Stimulated activated effector memory CD8-positive, alpha-beta T cell treated with anti-CD3 and anti-CD28 coated beads, Interleukin-12 subunit alpha, Interleukin-12 subunit beta, amount 100 ng/mL, for 72 hours (primary cell): ENCODE measurements around the gene DDR2.

Source experiments
- ATAC-seq: fragments of 150-1000 bp; cut with Tn5 transposase; 2 replicates; pipeline ENCODE4 v1.10.0; 2021
- DNase-seq, 2 donors: peaks; one replicate each; pipeline ENCODE4 v3.0.0; 2021 to 2022; ENCODE audit warnings: low spot score in 2 of 2
- H3K27ac Mint-ChIP-seq: one replicate; pipeline ENCODE4 v1.8.0; 2022; ENCODE audit warnings: mild to moderate bottlenecking, mixed read lengths
- H3K36me3 Mint-ChIP-seq: one replicate; pipeline ENCODE4 v1.8.0; 2022; ENCODE audit warnings: mild to moderate bottlenecking, mixed read lengths
- H3K4me1 Mint-ChIP-seq: one replicate; pipeline ENCODE4 v1.8.0; 2022; ENCODE audit warnings: mixed read lengths
- H3K4me3 Mint-ChIP-seq: one replicate; pipeline ENCODE4 v1.8.0; 2022; ENCODE audit warnings: mild to moderate bottlenecking, mixed read lengths
- H3K9me3 Mint-ChIP-seq: one replicate; pipeline ENCODE4 v1.8.0; 2022; ENCODE audit warnings: mixed read lengths

DDR2 gene

GRCh38 chr1:162649583-162649982, 17.3 kb downstream of the DDR2 start:
- Mint-ChIP-seq H3K4me1 (no peaks in the 10 kb centered on the region), H3K27ac (no peak overlapping the region), H3K36me3 (no peaks in the 10 kb centered on the region), H3K9me3 (no peaks in the 10 kb centered on the region), H3K4me3 (no peak overlapping the region)
- ATAC-seq (no peak), DNase-seq (no peak)

- Mint-ChIP-seq H3K9me3 (no peaks in the 10 kb centered on the region), H3K27ac (no peak overlapping the region), H3K36me3 (no peaks in the 10 kb centered on the region), H3K4me3 (no peak overlapping the region), H3K4me1 (no peaks in the 10 kb centered on the region)
- DNase-seq (no peak), ATAC-seq (no peak)
Measured at GRCh38 chr1:162654915-162655620, 22.8 kb downstream of the DDR2 start.

GRCh38 chr1:162656266-162656665, 24.0 kb downstream of the DDR2 start:
- Mint-ChIP-seq H3K27ac (no peak overlapping the region), H3K9me3 (no peaks in the 10 kb centered on the region), H3K4me3 (no peak overlapping the region), H3K36me3 (no peaks in the 10 kb centered on the region), H3K4me1 (no peaks in the 10 kb centered on the region)
- DNase-seq, result no peak
- ATAC-seq, result no peak

- H3K4me3 Mint-ChIP-seq, result no peak overlapping the region
- H3K9me3 Mint-ChIP-seq, result no peaks in the 10 kb centered on the region
- H3K4me1 Mint-ChIP-seq, result no peaks in the 10 kb centered on the region
- ATAC-seq, result no peak
- DNase-seq, result no peak
- H3K27ac Mint-ChIP-seq, result no peak overlapping the region
- no peaks in the 10 kb centered on the region for H3K36me3 Mint-ChIP-seq
Measured at GRCh38 chr1:162660574-162660973, 28.3 kb downstream of the DDR2 start.

- no peak for ATAC-seq
- DNase-seq, result no peak
- no peak overlapping the region for H3K4me3 Mint-ChIP-seq
- no peaks in the 10 kb centered on the region for H3K36me3 Mint-ChIP-seq
- no peaks in the 10 kb centered on the region for H3K9me3 Mint-ChIP-seq
- H3K4me1 Mint-ChIP-seq, result no peaks in the 10 kb centered on the region
- H3K27ac Mint-ChIP-seq, result no peak overlapping the region
Measured at GRCh38 chr1:162661336-162661735, 29.1 kb downstream of the DDR2 start.

- H3K36me3 Mint-ChIP-seq, result no peaks in the 10 kb centered on the region
- H3K4me1 Mint-ChIP-seq, result no peaks in the 10 kb centered on the region
- no peak overlapping the region for H3K4me3 Mint-ChIP-seq
- no peaks in the 10 kb centered on the region for H3K9me3 Mint-ChIP-seq
- no peak for DNase-seq
- no peak for ATAC-seq
- no peak overlapping the region for H3K27ac Mint-ChIP-seq
Measured at GRCh38 chr1:162662013-162662412, 29.7 kb downstream of the DDR2 start.

GRCh38 chr1:162663086-162663485, 30.8 kb downstream of the DDR2 start:
- ATAC-seq (no peak), DNase-seq (no peak)
- no peak overlapping the region for H3K27ac Mint-ChIP-seq
- no peaks in the 10 kb centered on the region for H3K4me1 Mint-ChIP-seq
- H3K9me3 Mint-ChIP-seq, result no peaks in the 10 kb centered on the region
- no peaks in the 10 kb centered on the region for H3K36me3 Mint-ChIP-seq
- H3K4me3 Mint-ChIP-seq, result no peak overlapping the region

- no peaks in the 10 kb centered on the region for H3K9me3 Mint-ChIP-seq
- DNase-seq (no peak), ATAC-seq (no peak)
- H3K4me1 Mint-ChIP-seq, result no peaks in the 10 kb centered on the region
- no peak overlapping the region for H3K27ac Mint-ChIP-seq
- no peaks in the 10 kb centered on the region for H3K36me3 Mint-ChIP-seq
- H3K4me3 Mint-ChIP-seq, result no peak overlapping the region
Measured at GRCh38 chr1:162663589-162664106, 31.4 kb downstream of the DDR2 start.

- ATAC-seq (no peak), DNase-seq (no peak)
- H3K27ac Mint-ChIP-seq, result no peak overlapping the region
- no peak overlapping the region for H3K4me3 Mint-ChIP-seq
- no peaks in the 10 kb centered on the region for H3K9me3 Mint-ChIP-seq
- H3K4me1 Mint-ChIP-seq, result no peaks in the 10 kb centered on the region
- H3K36me3 Mint-ChIP-seq, result no peaks in the 10 kb centered on the region
Measured at GRCh38 chr1:162666006-162666645, 33.9 kb downstream of the DDR2 start.

- DNase-seq, result no peak
- ATAC-seq, result no peak
- Mint-ChIP-seq H3K36me3 (no peaks in the 10 kb centered on the region), H3K4me3 (no peak overlapping the region), H3K27ac (no peak overlapping the region), H3K4me1 (no peaks in the 10 kb centered on the region), H3K9me3 (no peaks in the 10 kb centered on the region)
Measured at GRCh38 chr1:162667381-162668080, 35.3 kb downstream of the DDR2 start.

- H3K36me3 Mint-ChIP-seq, result no peaks in the 10 kb centered on the region
- ATAC-seq (no peak), DNase-seq (no peak)
- H3K27ac Mint-ChIP-seq, result no peak overlapping the region
- no peak overlapping the region for H3K4me3 Mint-ChIP-seq
- no peaks in the 10 kb centered on the region for H3K4me1 Mint-ChIP-seq
- H3K9me3 Mint-ChIP-seq, result no peaks in the 10 kb centered on the region
Measured at GRCh38 chr1:162670928-162671663, 38.8 kb downstream of the DDR2 start.

- Mint-ChIP-seq H3K36me3 (no peaks in the 10 kb centered on the region), H3K27ac (no peak overlapping the region), H3K9me3 (no peaks in the 10 kb centered on the region), H3K4me3 (no peak overlapping the region), H3K4me1 (no peaks in the 10 kb centered on the region)
- no peak for DNase-seq
- no peak for ATAC-seq
Measured at GRCh38 chr1:162671664-162672410, 39.6 kb downstream of the DDR2 start.

GRCh38 chr1:162672622-162673260, 40.5 kb downstream of the DDR2 start:
- Mint-ChIP-seq H3K4me1 (no peaks in the 10 kb centered on the region), H3K9me3 (no peaks in the 10 kb centered on the region), H3K36me3 (no peaks in the 10 kb centered on the region), H3K27ac (no peak overlapping the region), H3K4me3 (no peak overlapping the region)
- ATAC-seq (no peak), DNase-seq (no peak)

- no peaks in the 10 kb centered on the region for H3K4me1 Mint-ChIP-seq
- H3K36me3 Mint-ChIP-seq, result no peaks in the 10 kb centered on the region
- no peak overlapping the region for H3K27ac Mint-ChIP-seq
- H3K4me3 Mint-ChIP-seq, result no peak overlapping the region
- no peaks in the 10 kb centered on the region for H3K9me3 Mint-ChIP-seq
- ATAC-seq (no peak), DNase-seq (no peak)
Measured at GRCh38 chr1:162674034-162674608, 41.9 kb downstream of the DDR2 start.
